NB4 (cell line): Measurements from ENCODE around the gene CPNE1.

Source experiments
- DNase-seq: peaks from one replicate; pipeline ENCODE4 v3.0.0; 2010; ENCODE audit warnings: low read depth
- H3K4me3 ChIP-seq: one replicate; pipeline ENCODE4 v1.5.1; 2011; ENCODE audit warnings: mild to moderate bottlenecking, low read depth, low read length, moderate library complexity
- MYC ChIP-seq: IDR thresholded peaks from 2 replicates; pipeline ENCODE4 v1.6.1; 2011; ENCODE audit warnings: low read depth, low read length
- POLR2A ChIP-seq: IDR thresholded peaks from 2 replicates; pipeline ENCODE4 v1.6.1; 2011; ENCODE audit warnings: mild to moderate bottlenecking; ENCODE audit not compliant: insufficient read length; ENCODE audit errors: extremely low read depth
- TF ChIP-seq, protein P1 (sequence below): IDR thresholded peaks from 2 replicates; pipeline ENCODE4 v1.6.1; 2011; ENCODE audit warnings: low read depth, low read length
- TF ChIP-seq, protein P2 (sequence below): IDR thresholded peaks from one replicate; pipeline ENCODE4 v1.5.1; 2012; ENCODE audit warnings: low read depth, low read length

The CPNE1 gene

DNA sequence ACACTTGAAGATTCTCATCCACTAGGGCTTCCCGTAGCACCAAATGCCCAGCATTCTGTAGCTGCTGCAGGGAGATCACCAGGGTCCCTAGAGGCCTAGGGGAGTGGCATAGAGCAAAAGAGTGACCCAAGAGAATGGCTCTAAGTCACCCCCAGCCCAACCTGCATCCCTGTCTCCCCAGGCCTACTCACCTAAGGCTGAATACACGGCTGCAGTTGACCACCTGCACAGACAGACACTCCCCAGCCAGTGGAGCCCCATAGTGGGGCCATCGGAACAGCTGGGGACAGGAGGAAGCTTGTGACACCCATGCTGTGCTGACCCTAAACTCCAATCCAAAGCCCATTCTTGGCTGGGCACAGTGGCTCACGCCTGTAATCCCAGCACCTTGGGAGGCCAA is 58.6 kb downstream of the CPNE1 start:
- TF ChIP-seq MYC = no peak
- TF ChIP-seq, protein P1, sequence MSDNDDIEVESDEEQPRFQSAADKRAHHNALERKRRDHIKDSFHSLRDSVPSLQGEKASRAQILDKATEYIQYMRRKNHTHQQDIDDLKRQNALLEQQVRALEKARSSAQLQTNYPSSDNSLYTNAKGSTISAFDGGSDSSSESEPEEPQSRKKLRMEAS = no peak
- TF ChIP-seq, protein P2, sequence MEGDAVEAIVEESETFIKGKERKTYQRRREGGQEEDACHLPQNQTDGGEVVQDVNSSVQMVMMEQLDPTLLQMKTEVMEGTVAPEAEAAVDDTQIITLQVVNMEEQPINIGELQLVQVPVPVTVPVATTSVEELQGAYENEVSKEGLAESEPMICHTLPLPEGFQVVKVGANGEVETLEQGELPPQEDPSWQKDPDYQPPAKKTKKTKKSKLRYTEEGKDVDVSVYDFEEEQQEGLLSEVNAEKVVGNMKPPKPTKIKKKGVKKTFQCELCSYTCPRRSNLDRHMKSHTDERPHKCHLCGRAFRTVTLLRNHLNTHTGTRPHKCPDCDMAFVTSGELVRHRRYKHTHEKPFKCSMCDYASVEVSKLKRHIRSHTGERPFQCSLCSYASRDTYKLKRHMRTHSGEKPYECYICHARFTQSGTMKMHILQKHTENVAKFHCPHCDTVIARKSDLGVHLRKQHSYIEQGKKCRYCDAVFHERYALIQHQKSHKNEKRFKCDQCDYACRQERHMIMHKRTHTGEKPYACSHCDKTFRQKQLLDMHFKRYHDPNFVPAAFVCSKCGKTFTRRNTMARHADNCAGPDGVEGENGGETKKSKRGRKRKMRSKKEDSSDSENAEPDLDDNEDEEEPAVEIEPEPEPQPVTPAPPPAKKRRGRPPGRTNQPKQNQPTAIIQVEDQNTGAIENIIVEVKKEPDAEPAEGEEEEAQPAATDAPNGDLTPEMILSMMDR = no peak
- DNase-seq = no peak
- no peak overlapping the region for H3K4me3 ChIP-seq

DNA sequence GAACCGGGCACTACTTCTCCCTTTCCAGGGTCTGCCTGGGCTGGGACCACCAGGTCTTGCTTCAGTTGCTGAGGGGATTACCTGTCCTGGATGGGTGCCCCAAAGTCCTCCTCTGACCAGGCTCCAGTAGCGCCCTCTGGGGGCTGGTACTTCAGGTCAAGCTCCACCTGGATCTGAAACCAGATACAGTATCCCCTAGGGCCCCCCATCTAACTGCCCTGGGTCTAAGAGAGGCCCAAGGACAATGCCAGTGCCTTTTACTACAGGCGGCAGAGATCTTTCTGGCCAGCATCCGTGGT is 60.3 kb downstream of the CPNE1 start:
- no peak overlapping the region for H3K4me3 ChIP-seq
- DNase-seq = peak; percentile 50
- TF ChIP-seq, protein P1 = no peak
- TF ChIP-seq, protein P2 = peak; percentile 66

DNA sequence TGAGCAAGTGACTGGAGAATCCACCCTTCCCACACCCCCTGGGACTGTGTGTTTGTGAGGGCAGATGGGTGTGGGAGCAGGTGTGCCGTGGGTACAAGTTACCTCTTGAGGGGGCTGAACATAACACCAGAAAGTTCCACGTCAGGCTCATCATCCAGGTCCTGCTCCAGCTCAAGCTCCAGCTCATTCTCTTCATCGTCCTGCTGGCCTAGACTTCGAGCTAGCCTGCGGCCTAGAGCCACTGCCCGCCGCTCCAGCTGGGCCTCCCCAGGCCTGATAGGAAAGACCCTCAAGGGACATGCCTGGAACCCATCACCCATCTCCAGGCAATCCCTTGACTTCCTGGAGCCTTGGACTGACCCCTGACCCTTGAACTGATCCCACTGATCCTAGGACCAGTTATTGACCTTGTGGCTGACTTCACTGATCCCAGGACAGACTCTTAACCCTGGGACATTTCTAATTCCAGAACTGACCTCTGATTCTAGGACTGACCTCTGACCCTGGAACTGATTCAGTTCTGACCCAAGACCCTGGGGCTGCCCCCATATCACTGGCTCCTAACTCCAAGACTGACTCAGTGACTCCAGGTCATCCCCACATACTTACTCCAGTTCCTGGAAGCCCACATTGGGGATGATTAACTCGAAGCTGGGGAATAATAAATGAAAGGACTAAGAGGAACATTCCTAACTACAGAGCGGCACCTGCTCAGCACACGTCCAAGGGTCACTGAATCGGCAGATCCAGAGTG is 60.8 kb downstream of the CPNE1 start:
- no peak overlapping the region for H3K4me3 ChIP-seq
- TF ChIP-seq MYC (no peak), POLR2A (no peak)
- TF ChIP-seq, protein P2 = no peak
- TF ChIP-seq, protein P1 = no peak
- no peak for DNase-seq

DNA sequence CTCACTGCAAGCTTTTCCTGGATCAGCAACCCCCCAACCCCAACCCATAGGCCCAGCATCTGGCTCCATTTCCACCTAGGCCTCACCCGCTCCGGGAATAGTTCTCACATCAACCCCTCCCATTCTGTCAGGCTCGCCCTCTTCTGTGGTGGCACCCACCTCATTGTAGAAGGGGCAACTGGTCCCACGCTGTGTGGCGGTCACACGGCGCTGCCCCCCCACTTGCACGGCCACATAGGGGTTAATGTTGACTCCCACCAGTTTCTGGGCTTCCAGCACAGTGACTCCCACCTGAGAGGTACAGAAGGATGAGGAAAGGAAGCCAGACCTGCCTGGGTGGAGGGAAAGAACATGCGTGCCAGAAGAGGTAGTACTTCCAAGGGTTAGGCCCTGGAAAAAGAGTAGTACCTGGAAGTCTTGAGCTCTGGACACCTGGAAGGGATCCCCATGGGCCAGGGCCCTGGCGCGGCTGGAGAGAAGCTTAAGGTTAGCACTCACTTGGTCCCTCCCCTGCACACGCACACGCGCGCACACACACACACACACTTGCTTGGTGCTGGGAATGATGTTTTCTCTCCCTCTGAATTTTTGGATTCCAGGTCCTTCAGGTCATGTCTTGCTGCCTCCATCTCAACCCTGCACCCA is 61.7 kb downstream of the CPNE1 start:
- no peak for TF ChIP-seq POLR2A
- TF ChIP-seq MYC = no peak
- TF ChIP-seq, protein P1 = no peak
- TF ChIP-seq, protein P2 = no peak
- H3K4me3 ChIP-seq = no peak overlapping the region
- DNase-seq = no peak

DNA sequence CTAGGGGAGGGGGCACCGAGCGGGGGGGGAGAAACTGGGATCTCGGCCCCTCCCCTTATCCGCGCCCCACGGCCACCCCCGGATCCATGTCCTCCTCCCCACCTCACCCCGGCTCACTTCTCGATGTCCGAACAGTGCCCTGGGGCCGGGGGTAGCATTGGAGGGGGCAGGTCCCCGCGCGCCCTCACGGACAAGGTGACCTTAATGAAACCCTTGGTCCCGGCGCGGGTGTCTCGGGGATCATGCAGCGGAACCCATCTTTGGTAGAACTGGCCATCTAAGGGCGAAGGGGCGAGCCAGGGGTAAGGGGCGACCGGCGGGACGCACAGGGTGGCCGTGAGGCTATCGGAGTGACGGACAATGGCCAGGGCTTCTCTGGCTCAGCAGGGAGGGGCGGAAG is 62.7 kb downstream of the CPNE1 start:
- no peak overlapping the region for H3K4me3 ChIP-seq
- no peak for TF ChIP-seq MYC
- TF ChIP-seq, protein P2 = no peak
- no peak for TF ChIP-seq POLR2A
- TF ChIP-seq, protein P1 = no peak
- DNase-seq = no peak
